HepG2 (cell line): Measurements from ENCODE around the gene ZFR. TPM values are rescaled to one million over a fixed set of nuclear protein-coding genes. Genes with fewer than 3 reads are reported as not detected.

ENCODE experiments used
- ATAC-seq: fragments of 200-7000 bp; cut with Tn5 transposase; 3 replicates; pipeline ENCODE4 v1.9.1; 2020; ENCODE audit warnings: mild to moderate bottlenecking, moderate library complexity
- BruUV-seq: library from RNA; stranded (reverse); fragments of 400-500 nt; replicated peaks from 2 replicates; lab custom pipeline; 2021; lab: Mats Ljungman, UMichigan
- CTCF ChIA-PET: fragments of 300-600 bp; formaldehyde crosslinking; extraction: SDS; loops from one replicate; lab custom pipeline; 2021; ENCODE audit warnings: low total read pairs, inconsistent platforms, low intra/inter-chr PET ratio; lab: Yijun Ruan, JAX
- POLR2A ChIA-PET: fragments of 350-600 bp; sonication (Branson Sonifier 250); formaldehyde crosslinking; loops from one replicate; lab custom pipeline; 2020; ENCODE audit warnings: antibody characterized with exemption, inconsistent platforms; lab: Yijun Ruan, JAX
- DNase-seq: peaks from one replicate; pipeline ENCODE4 v3.0.0-alpha.2; 2015; ENCODE audit warnings: low spot score
- FAIRE-seq: peaks from 3 replicates; lab custom pipeline; 2011; peaks lifted over from hg19 to GRCh38; lab: Jason Lieb, UNC
- H2AFZ ChIP-seq: one replicate; pipeline ENCODE4 v1.6.1; 2011; ENCODE audit warnings: low read length, inconsistent platforms
- H3K27ac ChIP-seq: fragments of 300-600 bp; 3 replicates; pipeline ENCODE4 v1.8.0; 2011; ENCODE audit warnings: mixed run types, mild to moderate bottlenecking, mixed read lengths, low read length, inconsistent platforms; ENCODE audit not compliant: insufficient read depth; ENCODE audit errors: extremely low read length
- H3K27me3 ChIP-seq, 2 experiments: fragments of 200-600 bp in 1 of 2; 2 replicates in 1 of 2; 3 replicates in 1 of 2; pipeline versions ENCODE4 v1.6.0 to v1.8.0; 2011; ENCODE audit warnings: low read length in 2 of 2, mild to moderate bottlenecking in 2 of 2, moderate library complexity in 2 of 2, inconsistent platforms in 1 of 2; ENCODE audit not compliant: insufficient read depth in 2 of 2, control insufficient read depth in 1 of 2
- H3K36me3 ChIP-seq, 2 experiments: fragments of 200-600 bp in 1 of 2; replicated peaks in 1 of 2; 2 replicates in 1 of 2; 3 replicates in 1 of 2; pipeline versions ENCODE4 v1.5.1 to v1.8.0; 2011; ENCODE audit warnings: low read length in 2 of 2, inconsistent platforms in 1 of 2; ENCODE audit not compliant: insufficient read depth in 2 of 2, control insufficient read depth in 1 of 2
- H3K4me1 ChIP-seq: 2 replicates; pipeline ENCODE4 v1.5.1; 2012; ENCODE audit warnings: low read length, inconsistent platforms; ENCODE audit not compliant: insufficient read depth
- H3K4me2 ChIP-seq: 2 replicates; pipeline ENCODE4 v1.6.0; 2011; ENCODE audit warnings: low read depth, low read length, inconsistent platforms
- H3K4me3 ChIP-seq, 3 experiments: fragments of 200-600 bp in 1 of 3; sonication (generic), shearing (Covaris generic) in 1 of 3; replicated peaks in 1 of 3; 2 replicates each; pipeline ENCODE4 v1.5.1; 2011 to 2016; ENCODE audit warnings: low read length in 3 of 3, inconsistent platforms in 2 of 3, low read depth in 2 of 3, mild to moderate bottlenecking in 2 of 3, control low read depth in 1 of 3, mixed read lengths in 1 of 3; ENCODE audit not compliant: insufficient read depth in 1 of 3
- H3K79me2 ChIP-seq: one replicate; pipeline ENCODE4 v1.6.1; 2011; ENCODE audit warnings: low read length, inconsistent platforms; ENCODE audit not compliant: insufficient read depth
- H3K9ac ChIP-seq: 2 replicates; pipeline ENCODE4 v1.6.0; 2011; ENCODE audit warnings: mild to moderate bottlenecking, low read depth, low read length, inconsistent platforms; ENCODE audit not compliant: insufficient read depth
- H3K9me3 ChIP-seq: 2 replicates; pipeline ENCODE4 v1.5.1; 2012; ENCODE audit warnings: mild to moderate bottlenecking, low read length
- H4K20me1 ChIP-seq: 2 replicates; pipeline ENCODE4 v1.6.0; 2011; ENCODE audit warnings: inconsistent platforms, mild to moderate bottlenecking, low read length, moderate library complexity; ENCODE audit not compliant: insufficient read depth
- HHEX ChIP-seq: IDR thresholded peaks from 2 replicates; pipeline ENCODE4 v1.6.1; 2016; ENCODE audit warnings: control low read depth
- ZNF335 ChIP-seq: sonication (generic); formaldehyde crosslinking; IDR thresholded peaks from 2 replicates; pipeline ENCODE4 v1.4.0; 2020; ENCODE audit warnings: missing genetic modification reagents
- WGBS: methylation state at CpG from one replicate; pipeline ENCODE4 v1.1.6; 2017; ENCODE audit warnings: low lambda C conversion rate; 5-methylcytosine and 5-hydroxymethylcytosine counted together
- in situ Hi-C: cut with HindIII; loops from 2 replicates; pipeline ENCODE4 v1.10.0; 2017; ENCODE audit warnings: low pct_unique_long_range_greater_than_20kb; ENCODE audit not compliant: extremely low pct_ligation_motif_present
- intact Hi-C: fragments of 100-400 bp; cut with micrococcal nuclease; formaldehyde crosslinking; loops from one replicate; pipeline ENCODE4 v1.10.0; 2022; ENCODE audit not compliant: unreplicated experiment
- polyA plus RNA-seq, 8 experiments: library from polyadenylated mRNA; depleted of rRNA in 3 of 8; stranded (reverse) in 7 of 8; unstranded in 1 of 8; fragments of >200 nt; fragmentation: Illumina TruSeq in 4 of 8; extraction: Trizol in 4 of 8; gene quantifications; 2 replicates each; pipeline versions ENCODE4 v1.2.1 to v1.2.3, GENCODE V29; 2011 to 2016; ENCODE audit warnings: low read depth in 4 of 8, missing spikeins in 1 of 8, mixed read lengths in 1 of 8; ENCODE audit not compliant: insufficient read depth in 1 of 8
- total RNA-seq, 5 experiments: library from RNA; depleted of rRNA; stranded (reverse); fragments of >200 nt; fragmentation: Illumina TruSeq; extraction: Trizol; gene quantifications; 2 replicates each; pipeline ENCODE4 v1.2.3, GENCODE V29; 2016; ENCODE audit warnings: low read depth in 1 of 5
- TF ChIP-seq, protein P1 (sequence below): sonication (generic); formaldehyde crosslinking; IDR thresholded peaks from 2 replicates; pipeline ENCODE4 v1.9.0; 2021; ENCODE audit warnings: mild to moderate bottlenecking, missing genetic modification reagents
- TF ChIP-seq, protein P2 (sequence below): sonication (generic); formaldehyde crosslinking; IDR thresholded peaks from 2 replicates; pipeline ENCODE4 v1.4.0; 2020; ENCODE audit warnings: missing genetic modification reagents, borderline replicate concordance

The ZFR gene
- total and polyA plus RNA-seq, 2 of the 13 experiments (the other 11 are each of a cell fraction or from before 2014, with no cell fraction given): 89.0 to 92.8 TPM

DNA sequence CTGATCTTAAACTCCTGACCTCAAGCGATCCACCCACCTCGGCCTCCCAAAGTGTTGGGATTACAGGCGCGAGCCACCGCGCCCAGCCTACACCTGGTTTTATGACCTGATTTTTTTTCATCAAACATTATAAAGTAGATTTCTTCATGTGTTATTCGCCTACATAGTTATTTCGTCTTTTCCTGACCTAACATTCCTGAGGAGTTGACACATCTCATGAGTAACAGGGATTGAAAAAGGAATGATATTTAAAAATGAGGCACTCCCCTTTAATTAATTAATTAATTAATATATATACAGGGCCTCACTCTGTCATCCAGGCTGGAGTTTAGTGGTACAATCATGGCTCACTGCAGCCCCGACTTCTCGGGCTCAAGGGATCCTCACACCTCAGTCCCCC lies 111.6 kb downstream of the ZFR start (continued):
- TF ChIP-seq, protein P1, sequence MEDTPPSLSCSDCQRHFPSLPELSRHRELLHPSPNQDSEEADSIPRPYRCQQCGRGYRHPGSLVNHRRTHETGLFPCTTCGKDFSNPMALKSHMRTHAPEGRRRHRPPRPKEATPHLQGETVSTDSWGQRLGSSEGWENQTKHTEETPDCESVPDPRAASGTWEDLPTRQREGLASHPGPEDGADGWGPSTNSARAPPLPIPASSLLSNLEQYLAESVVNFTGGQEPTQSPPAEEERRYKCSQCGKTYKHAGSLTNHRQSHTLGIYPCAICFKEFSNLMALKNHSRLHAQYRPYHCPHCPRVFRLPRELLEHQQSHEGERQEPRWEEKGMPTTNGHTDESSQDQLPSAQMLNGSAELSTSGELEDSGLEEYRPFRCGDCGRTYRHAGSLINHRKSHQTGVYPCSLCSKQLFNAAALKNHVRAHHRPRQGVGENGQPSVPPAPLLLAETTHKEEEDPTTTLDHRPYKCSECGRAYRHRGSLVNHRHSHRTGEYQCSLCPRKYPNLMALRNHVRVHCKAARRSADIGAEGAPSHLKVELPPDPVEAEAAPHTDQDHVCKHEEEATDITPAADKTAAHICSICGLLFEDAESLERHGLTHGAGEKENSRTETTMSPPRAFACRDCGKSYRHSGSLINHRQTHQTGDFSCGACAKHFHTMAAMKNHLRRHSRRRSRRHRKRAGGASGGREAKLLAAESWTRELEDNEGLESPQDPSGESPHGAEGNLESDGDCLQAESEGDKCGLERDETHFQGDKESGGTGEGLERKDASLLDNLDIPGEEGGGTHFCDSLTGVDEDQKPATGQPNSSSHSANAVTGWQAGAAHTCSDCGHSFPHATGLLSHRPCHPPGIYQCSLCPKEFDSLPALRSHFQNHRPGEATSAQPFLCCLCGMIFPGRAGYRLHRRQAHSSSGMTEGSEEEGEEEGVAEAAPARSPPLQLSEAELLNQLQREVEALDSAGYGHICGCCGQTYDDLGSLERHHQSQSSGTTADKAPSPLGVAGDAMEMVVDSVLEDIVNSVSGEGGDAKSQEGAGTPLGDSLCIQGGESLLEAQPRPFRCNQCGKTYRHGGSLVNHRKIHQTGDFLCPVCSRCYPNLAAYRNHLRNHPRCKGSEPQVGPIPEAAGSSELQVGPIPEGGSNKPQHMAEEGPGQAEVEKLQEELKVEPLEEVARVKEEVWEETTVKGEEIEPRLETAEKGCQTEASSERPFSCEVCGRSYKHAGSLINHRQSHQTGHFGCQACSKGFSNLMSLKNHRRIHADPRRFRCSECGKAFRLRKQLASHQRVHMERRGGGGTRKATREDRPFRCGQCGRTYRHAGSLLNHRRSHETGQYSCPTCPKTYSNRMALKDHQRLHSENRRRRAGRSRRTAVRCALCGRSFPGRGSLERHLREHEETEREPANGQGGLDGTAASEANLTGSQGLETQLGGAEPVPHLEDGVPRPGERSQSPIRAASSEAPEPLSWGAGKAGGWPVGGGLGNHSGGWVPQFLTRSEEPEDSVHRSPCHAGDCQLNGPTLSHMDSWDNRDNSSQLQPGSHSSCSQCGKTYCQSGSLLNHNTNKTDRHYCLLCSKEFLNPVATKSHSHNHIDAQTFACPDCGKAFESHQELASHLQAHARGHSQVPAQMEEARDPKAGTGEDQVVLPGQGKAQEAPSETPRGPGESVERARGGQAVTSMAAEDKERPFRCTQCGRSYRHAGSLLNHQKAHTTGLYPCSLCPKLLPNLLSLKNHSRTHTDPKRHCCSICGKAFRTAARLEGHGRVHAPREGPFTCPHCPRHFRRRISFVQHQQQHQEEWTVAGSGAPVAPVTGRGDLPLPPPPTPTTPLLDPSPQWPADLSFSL (CRISPR knock-in tag): no peak

DNA sequence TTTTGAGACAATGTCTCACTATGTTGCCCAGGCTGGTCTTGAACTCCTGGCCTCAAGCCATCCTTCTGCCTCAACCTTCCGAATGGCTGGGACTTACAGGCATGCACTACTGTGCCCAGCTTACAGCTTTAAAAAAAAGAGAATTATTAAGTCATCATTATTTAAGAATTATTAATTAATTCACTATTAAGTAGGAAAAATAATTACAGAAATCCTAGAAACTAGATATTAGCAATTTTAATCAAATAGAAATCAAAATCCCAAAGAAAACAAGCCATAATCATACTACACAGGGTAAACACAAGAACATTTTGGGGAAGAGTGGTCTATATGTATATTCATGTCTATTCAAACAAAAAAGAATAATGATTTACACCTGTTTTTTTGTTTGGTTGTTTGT lies 112.2 kb downstream of the ZFR start:
- Histone ChIP-seq H3K27ac (peak overlapping the region; percentile 95), H4K20me1 (no peaks in the 10 kb centered on the region), H3K36me3 (no peaks in the 10 kb centered on the region), H3K4me2 (peak overlapping the region; percentile 73), H3K9ac (peak overlapping the region; percentile 81), H3K9me3 (peaks cover 9% of the 10 kb centered on the region), H3K79me2 (no peaks in the 10 kb centered on the region), H3K4me1 (peaks cover 53% of the 10 kb centered on the region), H2AFZ (no peak overlapping the region), H3K4me3 (peak overlapping the region in 2 of 3 experiments; percentile 54 to 57; a peak in 1 of 6 replicates)
- intact Hi-C loops (loop anchor here (5.0 to 10.0 kb wide), 2 partner anchors 60 to 168 kb away; no protein-coding TSS in a partner anchor), in situ Hi-C loops (no loop called here)
- DNase-seq (no peak), FAIRE-seq (no peak), ATAC-seq (no peak)
- BruUV-seq: no TSS peak
- WGBS: 86% methylated on average over 1 of the region's 1 CpG
- POLR2A ChIA-PET: no interaction called here
- no peak for TF ChIP-seq ZNF335 (CRISPR knock-in tag)
- no peak for TF ChIP-seq HHEX (CRISPR knock-in tag)
- TF ChIP-seq, protein P2, sequence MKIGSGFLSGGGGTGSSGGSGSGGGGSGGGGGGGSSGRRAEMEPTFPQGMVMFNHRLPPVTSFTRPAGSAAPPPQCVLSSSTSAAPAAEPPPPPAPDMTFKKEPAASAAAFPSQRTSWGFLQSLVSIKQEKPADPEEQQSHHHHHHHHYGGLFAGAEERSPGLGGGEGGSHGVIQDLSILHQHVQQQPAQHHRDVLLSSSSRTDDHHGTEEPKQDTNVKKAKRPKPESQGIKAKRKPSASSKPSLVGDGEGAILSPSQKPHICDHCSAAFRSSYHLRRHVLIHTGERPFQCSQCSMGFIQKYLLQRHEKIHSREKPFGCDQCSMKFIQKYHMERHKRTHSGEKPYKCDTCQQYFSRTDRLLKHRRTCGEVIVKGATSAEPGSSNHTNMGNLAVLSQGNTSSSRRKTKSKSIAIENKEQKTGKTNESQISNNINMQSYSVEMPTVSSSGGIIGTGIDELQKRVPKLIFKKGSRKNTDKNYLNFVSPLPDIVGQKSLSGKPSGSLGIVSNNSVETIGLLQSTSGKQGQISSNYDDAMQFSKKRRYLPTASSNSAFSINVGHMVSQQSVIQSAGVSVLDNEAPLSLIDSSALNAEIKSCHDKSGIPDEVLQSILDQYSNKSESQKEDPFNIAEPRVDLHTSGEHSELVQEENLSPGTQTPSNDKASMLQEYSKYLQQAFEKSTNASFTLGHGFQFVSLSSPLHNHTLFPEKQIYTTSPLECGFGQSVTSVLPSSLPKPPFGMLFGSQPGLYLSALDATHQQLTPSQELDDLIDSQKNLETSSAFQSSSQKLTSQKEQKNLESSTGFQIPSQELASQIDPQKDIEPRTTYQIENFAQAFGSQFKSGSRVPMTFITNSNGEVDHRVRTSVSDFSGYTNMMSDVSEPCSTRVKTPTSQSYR (CRISPR knock-in tag): no peak
- TF ChIP-seq, all 625 proteins: peak for 0
- CTCF ChIA-PET: no interaction called here
- H3K27me3 ChIP-seq: no peaks in the 10 kb centered on the region
